Measurements from ENCODE around the gene IFFO2.

Gene IFFO2

GRCh38 chr1:18907917-18908845 lies 48.3 kb downstream of the IFFO2 start:
- FAIRE-seq (peak; percentile 54), DNase-seq (ENCODE audit: insufficient read length, low spot score) (no peak)
- TF ChIP-seq POLR2AphosphoS5 (IDR thresholded peaks at IDR 0.05; ENCODE audit: low read depth, low read length), result no peak
- no peak for TF ChIP-seq TAF1 (IDR thresholded peaks at IDR 0.05; ENCODE audit: low read depth, low read length)
- no peak for TF ChIP-seq POLR2A (IDR thresholded peaks at IDR 0.05; ENCODE audit: low read depth, low read length)
- no peak for TF ChIP-seq PAX5 (IDR thresholded peaks at IDR 0.05; ENCODE audit: insufficient read depth, low read length, severe bottlenecking)
- no peak for TF ChIP-seq POU2F2 (IDR thresholded peaks at IDR 0.05; ENCODE audit: low read depth, low read length)
- no peak for TF ChIP-seq SPI1 (IDR thresholded peaks at IDR 0.05; ENCODE audit: low read depth, low read length)

DNA sequence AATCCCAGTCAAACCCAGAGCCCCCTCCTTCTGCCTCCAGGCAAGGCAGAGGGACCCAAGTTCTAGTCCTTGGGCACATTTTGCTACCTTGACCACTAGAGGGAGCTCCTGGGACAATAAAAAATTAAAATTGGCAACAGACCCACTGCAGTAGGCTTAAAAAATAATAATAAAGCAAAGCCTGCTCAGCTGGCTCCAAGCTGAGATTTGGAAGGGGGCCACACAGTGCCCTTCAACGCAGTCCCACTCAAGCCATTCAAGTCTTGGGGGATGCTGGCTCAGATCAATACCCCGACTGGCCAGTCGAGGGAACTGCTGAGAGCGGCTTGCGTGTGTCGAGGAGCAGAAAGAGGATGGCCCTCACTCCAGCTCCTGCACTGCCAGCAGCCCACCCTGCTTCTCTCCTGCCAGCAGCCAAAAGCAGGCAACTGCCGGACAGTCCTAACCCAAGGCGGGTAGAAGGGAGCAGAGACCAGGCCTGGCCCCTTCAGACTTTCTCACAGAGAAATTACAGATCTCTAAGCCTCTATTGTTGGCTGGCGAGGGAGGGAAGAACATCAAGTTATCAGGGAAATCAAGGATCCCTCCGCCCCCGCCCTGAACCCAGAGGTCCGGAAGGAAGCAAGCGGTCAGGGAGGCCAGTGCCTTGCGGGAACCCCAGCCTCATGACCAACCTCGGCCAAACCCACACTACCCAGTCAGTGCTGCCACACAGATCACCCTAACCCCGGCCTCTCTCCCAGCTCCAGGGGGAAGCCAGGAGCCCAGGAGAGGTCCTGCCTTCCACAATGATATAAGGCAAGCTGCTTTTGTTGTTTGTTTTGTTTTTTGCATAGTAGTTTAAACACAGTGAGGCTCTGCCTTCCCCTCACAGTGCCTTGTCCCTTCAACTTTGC lies 49.2 kb downstream of the IFFO2 start:
- peak; percentile 76 for FAIRE-seq
- no peak for DNase-seq (ENCODE audit: insufficient read length, low spot score)
- TF ChIP-seq POLR2AphosphoS5 (IDR thresholded peaks at IDR 0.05; ENCODE audit: low read depth, low read length) (no peak), PAX5 (IDR thresholded peaks at IDR 0.05; ENCODE audit: insufficient read depth, low read length, severe bottlenecking) (no peak), POU2F2 (IDR thresholded peaks at IDR 0.05; ENCODE audit: low read depth, low read length) (no peak), TAF1 (IDR thresholded peaks at IDR 0.05; ENCODE audit: low read depth, low read length) (no peak), POLR2A (IDR thresholded peaks at IDR 0.05; ENCODE audit: low read depth, low read length) (no peak)

GRCh38 chr1:18903291-18903756 lies 53.2 kb downstream of the IFFO2 start:
- DNase-seq (ENCODE audit: insufficient read length, low spot score) (no peak), FAIRE-seq (no peak)
- TF ChIP-seq PAX5 (IDR thresholded peaks at IDR 0.05; ENCODE audit: insufficient read depth, low read length, severe bottlenecking) (no peak), POLR2AphosphoS5 (IDR thresholded peaks at IDR 0.05; ENCODE audit: low read depth, low read length) (no peak), SPI1 (IDR thresholded peaks at IDR 0.05; ENCODE audit: low read depth, low read length) (no peak), POLR2A (IDR thresholded peaks at IDR 0.05; ENCODE audit: low read depth, low read length) (no peak), TAF1 (IDR thresholded peaks at IDR 0.05; ENCODE audit: low read depth, low read length) (no peak), POU2F2 (IDR thresholded peaks at IDR 0.05; ENCODE audit: low read depth, low read length) (no peak)

DNA sequence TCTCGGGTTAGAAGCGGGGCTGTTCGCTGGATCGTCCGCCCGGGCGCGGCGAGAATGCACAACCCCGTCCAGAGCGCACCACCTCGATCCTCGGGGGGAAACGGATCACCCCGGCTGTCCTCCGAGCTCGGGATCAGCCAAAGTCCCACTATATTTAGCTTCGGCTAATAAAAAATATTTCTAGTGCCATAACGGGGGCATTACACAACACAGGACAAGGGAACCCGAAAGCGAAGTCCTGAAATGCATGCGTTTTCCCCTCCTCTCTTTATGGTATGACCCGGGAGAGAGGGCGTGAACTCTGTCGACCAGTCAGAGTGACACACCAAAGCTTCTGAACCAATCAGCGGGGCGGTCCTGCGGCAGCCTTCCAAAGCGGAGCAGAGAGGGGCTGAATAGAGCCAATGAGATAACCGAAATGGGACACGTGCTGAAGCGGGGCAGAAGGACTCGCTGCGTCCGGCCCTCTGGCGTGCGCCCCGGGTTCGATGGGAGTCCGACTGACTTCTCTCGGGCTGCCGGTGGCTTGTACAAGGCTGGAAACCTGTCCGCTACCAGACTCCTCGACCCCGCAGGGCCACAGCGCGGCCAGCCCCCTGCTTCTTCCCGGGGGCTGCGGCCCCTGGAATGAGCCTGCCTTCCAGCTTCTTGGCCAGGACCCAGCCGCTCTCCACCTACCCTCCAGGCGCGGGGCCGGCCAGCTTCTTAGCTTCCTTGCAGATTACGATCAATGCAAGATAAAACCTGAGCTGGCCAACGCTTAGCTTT lies 53.8 kb downstream of the IFFO2 start, which contains the start of gene ALDH4A1:
Gene ALDH4A1 (minus strand): TSS at position 33 of the 768 bp plus-strand sequence. CDS start 32 bp downstream, at position 1.
- peak; percentile 98 for DNase-seq (ENCODE audit: insufficient read length, low spot score)

GRCh38 chr1:18901952-18902522 lies 54.4 kb downstream of the IFFO2 start:
- FAIRE-seq (peak; percentile 9), DNase-seq (ENCODE audit: insufficient read length, low spot score) (no peak)
- TF ChIP-seq POLR2AphosphoS5 (IDR thresholded peaks at IDR 0.05; ENCODE audit: low read depth, low read length) (no peak), SPI1 (IDR thresholded peaks at IDR 0.05; ENCODE audit: low read depth, low read length) (peak; percentile 52)

More for the DNA sequence above, 53.8 kb downstream of the IFFO2 start, which contains the start of gene ALDH4A1:
- peak; percentile 100 for FAIRE-seq
- TF ChIP-seq POLR2AphosphoS5 (IDR thresholded peaks at IDR 0.05; ENCODE audit: low read depth, low read length), result no peak
- TF ChIP-seq POU2F2 (IDR thresholded peaks at IDR 0.05; ENCODE audit: low read depth, low read length), result 0 out of 2 replicates have a peak, but pooled peaks have one; percentile 6
- peak; percentile 72 for TF ChIP-seq POLR2A (IDR thresholded peaks at IDR 0.05; ENCODE audit: low read depth, low read length)

- no peak for FAIRE-seq
- no peak for DNase-seq (ENCODE audit: insufficient read length, low spot score)
- TF ChIP-seq SPI1 (IDR thresholded peaks at IDR 0.05; ENCODE audit: low read depth, low read length) (no peak), PAX5 (IDR thresholded peaks at IDR 0.05; ENCODE audit: insufficient read depth, low read length, severe bottlenecking) (no peak), TAF1 (IDR thresholded peaks at IDR 0.05; ENCODE audit: low read depth, low read length) (no peak), POLR2AphosphoS5 (IDR thresholded peaks at IDR 0.05; ENCODE audit: low read depth, low read length) (no peak), POU2F2 (IDR thresholded peaks at IDR 0.05; ENCODE audit: low read depth, low read length) (no peak)
Observed at GRCh38 chr1:18901147-18901951, 55.1 kb downstream of the IFFO2 start.

- DNase-seq (ENCODE audit: insufficient read length, low spot score), result no peak
- peak; percentile 55 for FAIRE-seq
- no peak for TF ChIP-seq POLR2AphosphoS5 (IDR thresholded peaks at IDR 0.05; ENCODE audit: low read depth, low read length)
- TF ChIP-seq SPI1 (IDR thresholded peaks at IDR 0.05; ENCODE audit: low read depth, low read length), result no peak
- TF ChIP-seq TAF1 (IDR thresholded peaks at IDR 0.05; ENCODE audit: low read depth, low read length), result no peak
- TF ChIP-seq POLR2A (IDR thresholded peaks at IDR 0.05; ENCODE audit: low read depth, low read length), result no peak
- TF ChIP-seq POU2F2 (IDR thresholded peaks at IDR 0.05; ENCODE audit: low read depth, low read length), result no peak
- no peak for TF ChIP-seq PAX5 (IDR thresholded peaks at IDR 0.05; ENCODE audit: insufficient read depth, low read length, severe bottlenecking)
Observed at GRCh38 chr1:18900303-18900841, 56.1 kb downstream of the IFFO2 start.

Data from GM12891 (cell line).